ENCODE data around the gene MBL2.

- TF ChIP-seq SIN3A (IDR thresholded peaks at IDR 0.05; ENCODE audit: borderline replicate concordance, low read depth, low read length) (no peak), EP300 (IDR thresholded peaks at IDR 0.05; ENCODE audit: borderline replicate concordance in 1 of 2, low read depth in 1 of 2, low read length in 1 of 2) (no peak), POLR2AphosphoS5 (IDR thresholded peaks at IDR 0.05; ENCODE audit: low read depth, low read length) (no peak), CTCF (IDR thresholded peaks at IDR 0.05) (no peak), EZH2phosphoT487 (IDR thresholded peaks at IDR 0.05; ENCODE audit: borderline replicate concordance, low read depth) (no peak), RFX5 (IDR thresholded peaks at IDR 0.05; ENCODE audit: low read length) (no peak), FOXJ3 (CRISPR knock-in tag; IDR thresholded peaks at IDR 0.05) (no peak), USF2 (IDR thresholded peaks at IDR 0.05; ENCODE audit: borderline replicate concordance, low read depth, low read length) (no peak), GABPA (IDR thresholded peaks at IDR 0.05; ENCODE audit: low read depth) (no peak), CHD2 (IDR thresholded peaks at IDR 0.05; ENCODE audit: low read length, partially characterized antibody) (no peak), MAX (IDR thresholded peaks at IDR 0.05; ENCODE audit: low read depth) (no peak)
These were observed 8.0 kb upstream of the MBL2 start for GRCh38 chr10:52780391-52781155.

Measured in SK-N-SH (cell line).